HG02623 (cell line): Measurements from ENCODE around the gene FGF21.

Source experiments
- ATAC-seq: cut with Tn5 transposase; IDR thresholded peaks from one replicate; pipeline ENCODE4 v1.9.1; 2021; ENCODE audit warnings: moderate library complexity; ENCODE audit not compliant: unreplicated experiment

Gene FGF21

GRCh38 chr19:48728911-48729664, 26.2 kb upstream of the FGF21 start:
- ATAC-seq, result no peak

GRCh38 chr19:48731452-48731851, 23.9 kb upstream of the FGF21 start:
- ATAC-seq, result no peak

- ATAC-seq, result no peak
Measured at GRCh38 chr19:48734625-48735024, 20.7 kb upstream of the FGF21 start.

GRCh38 chr19:48735031-48735615, 20.2 kb upstream of the FGF21 start:
- no peak for ATAC-seq

- no peak for ATAC-seq
Measured at GRCh38 chr19:48737360-48737998, 17.8 kb upstream of the FGF21 start.

GRCh38 chr19:48738557-48739403, 16.5 kb upstream of the FGF21 start:
- ATAC-seq, result peak; percentile 63

- ATAC-seq, result no peak
Measured at GRCh38 chr19:48739404-48740163, 15.7 kb upstream of the FGF21 start.

- no peak for ATAC-seq
Measured at GRCh38 chr19:48740164-48740972, 15.0 kb upstream of the FGF21 start, which contains the start of gene RASIP1. RASIP1 (minus strand) TSS chr19:48740610; CDS start chr19:48740282, 328 bp downstream.

GRCh38 chr19:48741129-48741999, 14.0 kb upstream of the FGF21 start:
- no peak for ATAC-seq

- no peak for ATAC-seq
Measured at GRCh38 chr19:48742096-48742495, 13.2 kb upstream of the FGF21 start.

- ATAC-seq, result no peak
Measured at GRCh38 chr19:48745208-48745995, 9.9 kb upstream of the FGF21 start.

GRCh38 chr19:48746110-48746509, 9.2 kb upstream of the FGF21 start:
- ATAC-seq, result no peak

GRCh38 chr19:48746738-48747575, 8.4 kb upstream of the FGF21 start, which contains the start of gene IZUMO1:
IZUMO1 (minus strand) TSS chr19:48746909; CDS start chr19:48745859, 1,050 bp downstream.
- ATAC-seq, result no peak

- no peak for ATAC-seq
Measured at GRCh38 chr19:48749571-48750198, 5.6 kb upstream of the FGF21 start.

GRCh38 chr19:48750351-48750750, 5.0 kb upstream of the FGF21 start:
- ATAC-seq, result no peak

- ATAC-seq, result no peak
Measured at GRCh38 chr19:48750771-48751504, 4.4 kb upstream of the FGF21 start.
